IPS DF 4.7 (cell line): ENCODE data around the gene DEPDC1B.
"Not testable (repeated sequence)": the region's sequence is repeated elsewhere in the genome, so short reads cannot be mapped to it uniquely, and the experiment has no call there.

ENCODE experiments used
- DNase-seq: peaks from one replicate; pipeline ENCODE4 v3.0.0-alpha.2; 2013; ENCODE audit warnings: low spot score; ENCODE audit errors: extremely low read depth

The DEPDC1B gene

GRCh38 chr5:60700416-60700757 lies 421 bp upstream of the DEPDC1B start:
- no peak for DNase-seq

- DNase-seq, result no peak
These were observed 718 bp downstream of the DEPDC1B start for GRCh38 chr5:60699288-60699608.

DNA sequence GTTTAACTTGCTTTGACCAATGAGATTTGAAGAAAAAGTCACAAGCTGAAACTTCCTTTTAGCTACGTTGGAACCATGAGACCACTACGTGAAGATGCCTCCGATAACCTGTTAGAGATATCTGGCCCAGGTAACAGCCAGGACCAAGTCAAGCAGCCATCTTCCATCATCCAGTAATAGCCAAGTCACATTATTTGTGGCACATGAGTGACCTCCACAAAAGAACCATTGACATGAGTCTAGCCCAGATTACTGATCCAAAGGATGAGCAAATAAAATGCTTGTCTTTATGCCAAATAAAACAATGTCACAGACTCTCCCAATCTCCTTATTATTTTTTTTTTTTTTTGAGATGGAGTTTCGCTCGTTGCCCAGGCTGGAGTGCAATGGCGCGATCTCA lies 1.6 kb downstream of the DEPDC1B start:
- no peak for DNase-seq

GRCh38 chr5:60690326-60690725 lies 9.6 kb downstream of the DEPDC1B start:
- no peak for DNase-seq

- DNase-seq, result no peak
These were observed 11.0 kb downstream of the DEPDC1B start for GRCh38 chr5:60688980-60689379.

GRCh38 chr5:60687927-60688720 lies 11.8 kb downstream of the DEPDC1B start:
- no peak for DNase-seq

DNA sequence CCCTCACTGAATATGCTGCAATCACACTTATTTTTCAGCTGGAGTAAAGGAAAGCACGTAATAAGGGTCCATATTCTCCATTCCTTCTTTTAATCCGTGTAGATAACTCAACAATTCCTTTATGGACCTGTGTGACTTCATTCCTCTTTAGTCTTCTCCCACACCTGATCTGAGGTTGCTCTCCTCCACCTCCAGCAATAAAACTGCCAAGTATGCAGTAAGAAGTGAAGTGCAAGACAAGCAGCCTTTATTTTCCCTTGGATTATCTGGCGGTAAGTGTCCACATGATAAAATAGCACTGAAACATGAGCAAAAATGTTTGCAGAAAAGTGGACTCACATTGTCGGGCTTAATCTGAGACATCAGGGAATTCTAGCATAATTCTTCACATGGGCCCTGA lies 13.8 kb downstream of the DEPDC1B start:
- no peak for DNase-seq

GRCh38 chr5:60685700-60686099 lies 14.3 kb downstream of the DEPDC1B start:
- no peak for DNase-seq

GRCh38 chr5:60685028-60685427 lies 14.9 kb downstream of the DEPDC1B start:
- no peak for DNase-seq

DNA sequence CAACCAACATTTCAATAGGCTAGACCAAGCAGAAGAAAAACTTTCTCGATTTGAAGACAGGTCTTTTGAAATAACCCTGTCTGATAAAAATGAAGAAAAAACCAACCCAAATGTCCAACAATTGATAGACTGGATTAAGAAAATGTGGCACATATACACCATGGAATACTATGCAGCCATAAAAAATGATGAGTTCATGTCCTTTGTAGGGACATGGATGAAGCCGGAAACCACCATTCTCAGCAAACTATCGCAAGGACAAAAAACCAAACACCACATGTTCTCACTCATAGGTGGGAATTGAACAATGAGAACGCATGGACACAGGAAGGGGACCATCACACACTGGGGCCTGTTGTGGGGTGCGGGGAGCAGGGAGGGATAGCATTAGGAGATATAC lies 18.0 kb downstream of the DEPDC1B start:
- DNase-seq, result not testable (repeated sequence)

DNA sequence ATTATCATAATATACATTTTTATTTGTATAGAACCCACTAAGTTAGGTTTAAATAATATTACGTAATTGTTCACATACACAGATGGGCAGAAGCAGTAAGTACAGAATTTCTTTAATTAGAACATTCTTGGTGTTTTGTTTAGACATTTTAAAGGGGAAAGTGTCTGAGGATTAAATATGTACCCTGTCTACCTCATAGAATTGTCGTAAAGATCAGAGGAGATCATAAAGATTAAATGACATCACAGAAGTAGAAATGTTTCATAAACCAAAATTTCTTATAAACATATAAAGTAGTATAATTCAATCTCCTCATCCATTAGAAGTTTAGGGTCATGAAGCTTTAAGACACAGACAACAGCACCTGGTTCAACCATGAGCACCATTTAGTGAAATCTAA lies 20.1 kb downstream of the DEPDC1B start:
- no peak for DNase-seq

DNA sequence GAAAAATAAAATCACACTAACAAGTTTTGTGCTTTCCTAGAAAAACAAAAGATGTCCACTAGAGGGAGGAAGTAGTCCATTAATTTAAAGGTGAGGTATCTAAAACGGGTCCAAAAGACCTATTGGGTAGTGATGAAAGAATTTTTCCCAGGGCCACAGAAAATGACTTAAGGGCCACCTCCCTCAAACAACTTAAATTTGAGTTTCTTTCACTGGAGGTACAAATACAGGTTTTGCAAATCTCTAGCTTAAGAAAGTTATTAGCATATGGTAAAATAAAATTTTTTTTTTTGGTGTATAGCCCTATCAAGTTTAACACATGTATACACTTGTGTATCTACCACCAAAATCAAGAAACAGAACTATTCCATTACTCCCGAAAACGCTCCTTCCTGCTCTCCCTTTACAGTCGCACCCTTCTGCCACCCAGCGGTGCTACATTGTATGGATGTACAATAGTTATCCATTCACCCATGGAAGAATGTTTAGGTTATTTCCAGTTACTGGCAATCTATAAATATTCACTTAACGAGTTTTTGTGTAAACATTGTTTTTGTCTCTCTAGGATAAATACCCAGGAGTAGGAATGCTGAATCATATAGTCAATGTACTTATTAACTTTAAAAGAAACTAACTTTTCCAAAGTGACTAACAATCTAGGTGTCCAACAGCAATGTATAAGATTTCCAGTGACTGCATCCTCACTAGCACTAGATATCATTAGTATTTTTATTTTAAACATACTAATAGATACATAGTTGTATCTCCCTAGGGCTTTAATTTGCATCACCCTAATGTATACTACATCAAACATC lies 21.9 kb downstream of the DEPDC1B start:
- DNase-seq, result no peak

DNA sequence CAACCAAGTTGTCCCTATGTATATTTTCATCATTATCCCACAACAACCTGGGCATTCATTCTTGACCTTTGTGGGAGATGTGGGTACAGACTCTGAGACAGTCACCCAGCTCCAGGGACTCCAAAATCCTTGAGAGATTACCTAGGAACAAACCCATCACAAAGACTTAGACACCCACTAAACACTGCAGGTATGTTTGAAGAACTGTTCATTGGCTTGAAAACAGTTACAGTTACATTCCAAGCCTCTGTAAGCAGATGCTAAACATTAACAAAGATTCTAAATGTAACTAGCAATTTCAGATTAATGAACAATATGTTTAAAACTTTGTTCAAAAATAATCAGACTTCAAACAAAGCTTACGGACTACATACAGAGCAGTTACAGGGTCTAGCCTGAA lies 24.7 kb downstream of the DEPDC1B start:
- no peak for DNase-seq

DNA sequence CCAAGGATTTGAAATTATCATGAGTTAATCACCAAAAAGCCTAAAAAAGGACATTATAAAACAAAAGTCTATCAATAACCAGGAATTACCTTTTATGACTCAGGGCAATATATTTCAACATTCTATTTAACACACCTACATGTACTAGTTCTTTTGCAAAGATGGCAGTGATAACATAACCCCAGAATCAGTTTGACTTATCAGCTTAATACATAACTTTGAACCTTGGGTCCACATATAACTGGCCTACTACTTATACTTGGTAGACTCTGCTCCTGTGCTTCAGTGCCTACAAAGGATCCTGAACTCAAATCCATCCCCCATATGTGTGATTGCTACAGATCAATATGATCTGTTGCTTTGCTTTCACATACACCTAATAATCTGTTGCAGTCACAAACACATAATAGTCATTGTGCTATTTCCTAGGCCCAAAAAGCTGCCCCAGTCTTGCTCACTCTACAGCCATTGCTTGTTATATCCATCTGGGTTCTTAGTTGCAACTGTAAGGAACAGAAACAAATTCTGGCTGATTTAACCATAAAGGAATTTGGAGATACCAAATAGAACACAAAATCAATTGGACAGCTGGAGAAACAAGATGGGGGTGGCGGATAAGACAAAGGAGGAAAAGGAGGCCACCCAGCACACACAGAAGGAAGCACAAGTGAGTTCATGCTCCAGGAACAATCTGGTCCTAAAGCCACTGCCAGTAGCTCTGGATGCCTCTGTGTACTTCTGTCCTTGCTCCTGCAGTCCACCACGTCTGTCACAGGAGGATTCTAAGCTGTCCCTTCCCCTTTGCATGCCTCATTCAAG lies 25.5 kb downstream of the DEPDC1B start:
- no peak for DNase-seq

- no peak for DNase-seq
These were observed 26.6 kb downstream of the DEPDC1B start for GRCh38 chr5:60673334-60673733.

DNA sequence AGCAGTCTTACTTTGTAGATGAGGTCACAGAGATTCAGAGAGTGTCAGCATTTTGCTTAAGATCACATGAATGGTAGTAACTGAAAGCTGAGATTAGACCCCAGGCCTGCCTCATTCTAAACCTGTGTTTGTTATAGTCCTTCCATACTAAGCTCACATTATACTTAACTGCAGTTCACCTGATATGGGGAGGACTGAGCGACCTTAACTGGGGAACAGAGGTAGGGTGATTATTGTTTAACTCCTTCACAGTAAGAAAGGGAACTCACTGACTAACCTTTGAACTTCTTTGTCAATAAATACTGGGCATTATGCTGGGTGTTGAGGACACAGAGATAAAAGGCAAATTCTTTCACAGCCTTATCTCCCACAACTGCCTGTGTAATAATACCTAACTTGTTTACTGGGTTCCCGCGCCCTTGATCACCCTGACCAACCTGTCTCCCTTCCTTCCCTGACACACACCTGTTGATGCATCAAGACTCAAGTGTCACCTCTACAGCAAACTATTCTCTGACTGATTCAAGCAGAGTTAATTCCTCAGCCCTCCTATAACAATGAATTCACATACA lies 27.2 kb downstream of the DEPDC1B start:
- DNase-seq, result no peak

DNA sequence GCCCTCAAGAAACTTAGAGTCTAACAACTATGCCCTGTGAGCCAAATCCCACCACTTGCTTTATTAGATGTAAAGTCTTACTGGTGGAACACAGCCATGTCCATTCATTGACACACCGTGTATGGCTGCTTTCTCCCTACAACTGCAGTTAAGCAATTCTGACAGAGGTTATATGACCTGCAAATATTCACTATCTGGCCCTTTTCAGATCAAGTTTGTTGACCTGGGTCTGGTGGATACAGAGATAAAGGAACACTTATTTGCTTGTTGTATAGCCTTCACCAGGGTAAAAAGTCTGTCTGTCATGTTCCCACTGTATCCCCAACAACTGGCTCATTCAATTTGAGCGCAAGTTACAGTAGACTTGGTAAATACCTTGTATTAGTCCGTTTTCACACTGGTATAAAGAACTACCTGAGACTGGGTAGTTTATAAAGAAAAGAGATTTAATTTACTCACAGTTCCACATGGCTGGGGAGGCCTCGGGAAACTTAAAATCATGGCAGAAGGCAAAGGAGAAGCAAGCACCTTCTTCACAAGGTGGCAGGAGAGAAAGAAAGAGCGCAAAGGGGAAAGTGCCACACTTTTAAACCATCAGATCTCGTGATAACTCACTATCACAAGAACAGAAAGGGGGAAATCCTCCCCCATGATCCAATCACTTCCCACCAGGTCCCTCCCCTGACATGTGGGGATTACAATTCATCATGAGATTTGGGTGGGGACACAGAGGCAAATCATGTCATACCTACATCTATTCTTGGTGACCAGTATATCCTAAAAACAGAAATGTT lies 27.9 kb downstream of the DEPDC1B start:
- DNase-seq, result no peak

GRCh38 chr5:60670749-60671148 lies 29.2 kb downstream of the DEPDC1B start:
- no peak for DNase-seq

DNA sequence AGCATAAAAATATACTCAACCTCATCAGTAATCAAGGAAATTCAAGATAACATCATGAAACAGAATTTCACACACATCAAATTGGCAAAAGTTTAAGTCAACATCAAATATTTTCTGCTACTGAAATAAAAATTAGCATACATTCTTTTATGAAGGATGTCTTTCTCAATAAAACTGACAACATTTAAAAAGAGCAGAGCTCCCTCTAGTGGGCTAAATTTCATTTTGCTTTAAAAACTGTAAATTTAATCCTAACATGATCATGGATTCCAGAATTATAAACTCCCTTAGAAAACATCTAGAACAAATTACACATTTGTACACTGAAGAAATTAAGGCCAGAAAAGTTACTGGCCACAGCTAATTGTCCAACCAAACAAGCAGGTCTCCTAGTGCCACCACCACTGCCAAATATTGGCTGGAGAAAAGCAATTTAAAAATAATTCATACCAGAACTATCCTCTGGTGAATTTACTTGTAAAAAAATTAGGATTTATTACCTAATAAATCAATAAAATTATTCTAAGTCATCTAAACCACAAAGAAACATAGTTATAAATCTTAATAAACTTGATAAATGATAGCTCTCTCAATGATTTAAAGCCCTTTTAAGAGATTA lies 31.2 kb downstream of the DEPDC1B start:
- DNase-seq, result no peak

GRCh38 chr5:60651872-60652620 lies 47.9 kb downstream of the DEPDC1B start:
- DNase-seq, result no peak
